Measurements from ENCODE around the gene EVI5L. TPM values are rescaled to one million over a fixed set of nuclear protein-coding genes. Genes with fewer than 3 reads are reported as not detected.

EVI5L gene
- total RNA-seq, 2 donors from 2014 or later: 24.0 to 25.7 TPM

GRCh38 chr19:7850000-7850813, 20.2 kb downstream of the EVI5L start:
- TF ChIP-seq POLR2A (IDR thresholded peaks at IDR 0.05) (no peak), POLR2AphosphoS5 (IDR thresholded peaks at IDR 0.05) (no peak), CTCF (IDR thresholded peaks at IDR 0.05) (no peak)
- 57% methylated on average over 24 of the region's 25 CpGs for WGBS
- Histone ChIP-seq H3K9me3 (no peaks in the 10 kb centered on the region), H3K36me3 (no peaks in the 10 kb centered on the region), H3K4me3 (no peak overlapping the region), H3K4me1 (replicated peaks) (no peaks in the 10 kb centered on the region), H3K27me3 (replicated peaks; ENCODE audit: insufficient read depth) (no peaks in the 10 kb centered on the region), H3K27ac (no peak overlapping the region)
- intact Hi-C loops (cut with DNase I): loop anchor here (10.0 kb wide), 1 partner anchor 405 kb away; no protein-coding TSS in a partner anchor
- DNase-seq (ENCODE audit: low spot score): no peak

- WGBS: 91% methylated on average over 14 of the region's 19 CpGs
- Histone ChIP-seq H3K9me3 (no peaks in the 10 kb centered on the region), H3K27ac (no peak overlapping the region), H3K4me3 (no peak overlapping the region), H3K4me1 (replicated peaks) (no peaks in the 10 kb centered on the region), H3K27me3 (replicated peaks; ENCODE audit: insufficient read depth) (no peaks in the 10 kb centered on the region), H3K36me3 (no peaks in the 10 kb centered on the region)
- TF ChIP-seq POLR2AphosphoS5 (IDR thresholded peaks at IDR 0.05): no peak
- TF ChIP-seq CTCF (IDR thresholded peaks at IDR 0.05): no peak
- no peak for TF ChIP-seq POLR2A (IDR thresholded peaks at IDR 0.05)
- intact Hi-C loops (cut with DNase I): loop anchor here (10.0 kb wide), 1 partner anchor 404 kb away; no protein-coding TSS in a partner anchor
- no peak for DNase-seq (ENCODE audit: low spot score)
Measured at GRCh38 chr19:7850945-7851622, 21.1 kb downstream of the EVI5L start.

- H3K4me3 ChIP-seq: no peak overlapping the region
- no peak overlapping the region for H3K27ac ChIP-seq
- intact Hi-C loops (cut with DNase I): loop anchor here (10.0 kb wide), 1 partner anchor 403 kb away; no protein-coding TSS in a partner anchor
- WGBS: 90% methylated on average over 18 of the region's 26 CpGs
- no peaks in the 10 kb centered on the region for H3K9me3 ChIP-seq
- no peak for DNase-seq (ENCODE audit: low spot score)
- H3K27me3 ChIP-seq (replicated peaks; ENCODE audit: insufficient read depth): no peaks in the 10 kb centered on the region
- no peak for TF ChIP-seq CTCF (IDR thresholded peaks at IDR 0.05)
- TF ChIP-seq POLR2AphosphoS5 (IDR thresholded peaks at IDR 0.05): no peak
- TF ChIP-seq POLR2A (IDR thresholded peaks at IDR 0.05): no peak
- H3K36me3 ChIP-seq: no peaks in the 10 kb centered on the region
- H3K4me1 ChIP-seq (replicated peaks): no peaks in the 10 kb centered on the region
Measured at GRCh38 chr19:7851623-7852500, 21.8 kb downstream of the EVI5L start.

GRCh38 chr19:7852851-7853769, 23.1 kb downstream of the EVI5L start:
- no peaks in the 10 kb centered on the region for H3K36me3 ChIP-seq
- no peaks in the 10 kb centered on the region for H3K4me1 ChIP-seq (replicated peaks)
- H3K4me3 ChIP-seq: no peak overlapping the region
- WGBS: 34% methylated on average over 30 of the region's 45 CpGs
- H3K27me3 ChIP-seq (replicated peaks; ENCODE audit: insufficient read depth): no peaks in the 10 kb centered on the region
- TF ChIP-seq POLR2A (IDR thresholded peaks at IDR 0.05): no peak
- TF ChIP-seq POLR2AphosphoS5 (IDR thresholded peaks at IDR 0.05): peak; percentile 67
- peak; percentile 83 to 90 (median 90) for TF ChIP-seq CTCF (IDR thresholded peaks at IDR 0.05)
- DNase-seq (ENCODE audit: low spot score): peak; percentile 74
- H3K9me3 ChIP-seq: no peaks in the 10 kb centered on the region
- H3K27ac ChIP-seq: no peak overlapping the region
- intact Hi-C loops (cut with DNase I): loop anchor here (10.0 kb wide), 1 partner anchor 402 kb away; no protein-coding TSS in a partner anchor

Measured in prostate gland (tissue), 2 donors.